ENCODE data around the gene FBL. TPM values are rescaled to one million over a fixed set of nuclear protein-coding genes. Genes with fewer than 3 reads are reported as not detected.

The FBL gene
- total RNA-seq, 1 donor from 2014 or later, result 500 TPM

- FAIRE-seq, result no peak
- Histone ChIP-seq H3K4me3 (ENCODE audit: low read depth, low read length) (no peak overlapping the region), H3K27me3 (ENCODE audit: control insufficient read depth, insufficient read depth, low read length) (no peaks in the 10 kb centered on the region), H3K36me3 (ENCODE audit: control insufficient read depth, insufficient read depth, low read length) (no peaks in the 10 kb centered on the region)
- DNase-seq (ENCODE audit: low read depth), result no peak
- no peak for TF ChIP-seq CTCF (IDR thresholded peaks at IDR 0.05; ENCODE audit: insufficient read depth, low read length, severe bottlenecking)
These were observed 21.8 kb upstream of the FBL start for GRCh38 chr19:39867952-39868351.

GRCh38 chr19:39867133-39867532 is 21.0 kb upstream of the FBL start:
- no peak for FAIRE-seq
- no peaks in the 10 kb centered on the region for H3K27me3 ChIP-seq (ENCODE audit: control insufficient read depth, insufficient read depth, low read length)
- no peak overlapping the region for H3K4me3 ChIP-seq (ENCODE audit: low read depth, low read length)
- no peak for TF ChIP-seq CTCF (IDR thresholded peaks at IDR 0.05; ENCODE audit: insufficient read depth, low read length, severe bottlenecking)
- DNase-seq (ENCODE audit: low read depth), result no peak
- no peaks in the 10 kb centered on the region for H3K36me3 ChIP-seq (ENCODE audit: control insufficient read depth, insufficient read depth, low read length)

GRCh38 chr19:39865953-39866352 is 19.8 kb upstream of the FBL start:
- DNase-seq (ENCODE audit: low read depth), result no peak
- no peak overlapping the region for H3K4me3 ChIP-seq (ENCODE audit: low read depth, low read length)
- no peak for FAIRE-seq
- no peaks in the 10 kb centered on the region for H3K36me3 ChIP-seq (ENCODE audit: control insufficient read depth, insufficient read depth, low read length)
- no peaks in the 10 kb centered on the region for H3K27me3 ChIP-seq (ENCODE audit: control insufficient read depth, insufficient read depth, low read length)
- no peak for TF ChIP-seq CTCF (IDR thresholded peaks at IDR 0.05; ENCODE audit: insufficient read depth, low read length, severe bottlenecking)

GRCh38 chr19:39865186-39865585 is 19.0 kb upstream of the FBL start:
- DNase-seq (ENCODE audit: low read depth), result no peak
- no peak for TF ChIP-seq CTCF (IDR thresholded peaks at IDR 0.05; ENCODE audit: insufficient read depth, low read length, severe bottlenecking)
- Histone ChIP-seq H3K27me3 (ENCODE audit: control insufficient read depth, insufficient read depth, low read length) (no peaks in the 10 kb centered on the region), H3K4me3 (ENCODE audit: low read depth, low read length) (no peak overlapping the region), H3K36me3 (ENCODE audit: control insufficient read depth, insufficient read depth, low read length) (no peaks in the 10 kb centered on the region)
- no peak for FAIRE-seq

GRCh38 chr19:39864118-39864517 is 17.9 kb upstream of the FBL start:
- no peaks in the 10 kb centered on the region for H3K36me3 ChIP-seq (ENCODE audit: control insufficient read depth, insufficient read depth, low read length)
- DNase-seq (ENCODE audit: low read depth) (no peak), FAIRE-seq (no peak)
- no peak overlapping the region for H3K4me3 ChIP-seq (ENCODE audit: low read depth, low read length)
- no peaks in the 10 kb centered on the region for H3K27me3 ChIP-seq (ENCODE audit: control insufficient read depth, insufficient read depth, low read length)
- TF ChIP-seq CTCF (IDR thresholded peaks at IDR 0.05; ENCODE audit: insufficient read depth, low read length, severe bottlenecking), result no peak

GRCh38 chr19:39858541-39858940 is 12.4 kb upstream of the FBL start:
- no peak for FAIRE-seq
- H3K27me3 ChIP-seq (ENCODE audit: control insufficient read depth, insufficient read depth, low read length), result no peaks in the 10 kb centered on the region
- TF ChIP-seq CTCF (IDR thresholded peaks at IDR 0.05; ENCODE audit: insufficient read depth, low read length, severe bottlenecking), result no peak
- no peaks in the 10 kb centered on the region for H3K36me3 ChIP-seq (ENCODE audit: control insufficient read depth, insufficient read depth, low read length)
- peak; percentile 61 for DNase-seq (ENCODE audit: low read depth)
- H3K4me3 ChIP-seq (ENCODE audit: low read depth, low read length), result no peak overlapping the region
